HL-60 (cell line): ENCODE data around the gene SLC35F3.

Source experiments
- CTCF ChIP-seq: IDR thresholded peaks from one replicate; pipeline ENCODE4 v1.5.1; 2011; ENCODE audit warnings: low read length, control low read depth, inconsistent platforms; ENCODE audit not compliant: insufficient read depth
- POLR2AphosphoS5 ChIP-seq: IDR thresholded peaks from 2 replicates; pipeline ENCODE4 v1.6.1; 2012; ENCODE audit warnings: low read depth
- REST ChIP-seq: IDR thresholded peaks from 2 replicates; pipeline ENCODE4 v1.6.1; 2012; ENCODE audit warnings: low read depth; ENCODE audit not compliant: insufficient replicate concordance
- SPI1 ChIP-seq: IDR thresholded peaks from 2 replicates; pipeline ENCODE4 v1.6.1; 2012; ENCODE audit warnings: low read depth, mild to moderate bottlenecking, borderline replicate concordance

DNA sequence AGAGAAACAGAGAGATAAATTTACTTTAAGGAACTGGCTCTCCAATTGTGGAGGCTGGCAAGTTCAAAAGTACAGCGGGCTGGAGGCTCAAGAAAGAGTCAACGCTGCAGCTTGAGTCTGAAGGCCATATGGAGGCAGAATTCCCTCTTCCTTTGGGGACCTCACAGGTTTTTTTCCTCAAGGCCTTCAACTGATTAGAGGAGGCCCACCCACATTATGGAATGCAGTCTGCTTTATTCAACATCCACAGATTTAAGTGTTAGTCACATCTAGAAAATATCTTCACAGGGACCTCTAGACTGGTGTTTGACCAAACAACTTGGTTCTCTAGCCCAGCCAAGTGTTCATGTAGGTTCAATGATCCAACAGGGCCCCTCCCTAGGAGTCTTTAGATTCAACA, 117.8 kb downstream of the SLC35F3 start:
- TF ChIP-seq POLR2AphosphoS5 (no peak), CTCF (no peak), SPI1 (no peak), REST (no peak)
